CD4-positive, alpha-beta T cell (primary cell): ENCODE data around the gene SPATS2L. TPM values are rescaled to one million over a fixed set of nuclear protein-coding genes. Genes with fewer than 3 reads are reported as not detected.

Source experiments
- ATAC-seq: fragments of 200-7000 bp; cut with Tn5 transposase; one replicate; pipeline ENCODE4 v1.10.0; 2022; ENCODE audit warnings: mild to moderate bottlenecking; ENCODE audit not compliant: poor library complexity
- CTCF ChIA-PET: fragments of 350-600 bp; sonication (Branson Sonifier 250); formaldehyde crosslinking; loops from one replicate; lab custom pipeline; 2021; ENCODE audit warnings: antibody characterized with exemption, inconsistent platforms; lab: Charles Lee
- POLR2A ChIA-PET: fragments of 350-600 bp; sonication (Branson Sonifier 250); formaldehyde crosslinking; loops from one replicate; lab custom pipeline; 2021; ENCODE audit warnings: antibody characterized with exemption, inconsistent platforms; lab: Charles Lee
- DNase-seq, 14 experiments: peaks; one replicate each; pipeline ENCODE4 v3.0.0-alpha.2; 2013 to 2020; ENCODE audit warnings: mixed read lengths in 2 of 14
- H3K27ac ChIP-seq, 2 donors: one replicate each; pipeline versions ENCODE4 v1.5.1 to v1.7.0; 2013; ENCODE audit warnings: low read length in 2 of 2, low read depth in 1 of 2, mild to moderate bottlenecking in 1 of 2
- H3K27me3 ChIP-seq, 2 experiments: 1 replicate in 1 of 2; 2 replicates in 1 of 2; pipeline versions ENCODE4 v1.6.1 to v1.7.0; 2013; ENCODE audit warnings: low read length in 2 of 2, control low read depth in 1 of 2, mild to moderate bottlenecking in 1 of 2, moderate library complexity in 1 of 2; ENCODE audit not compliant: insufficient read depth in 2 of 2, control insufficient read depth in 1 of 2
- H3K36me3 ChIP-seq: one replicate; pipeline ENCODE4 v1.6.1; 2013; ENCODE audit warnings: low read length, control low read depth; ENCODE audit not compliant: insufficient read depth
- H3K4me1 ChIP-seq: one replicate; pipeline ENCODE4 v1.6.1; 2013; ENCODE audit warnings: low read length, control low read depth; ENCODE audit not compliant: insufficient read depth
- H3K4me3 ChIP-seq: one replicate; pipeline ENCODE4 v1.5.1; 2013; ENCODE audit warnings: mild to moderate bottlenecking, low read length, moderate library complexity
- H3K9me3 ChIP-seq, 2 experiments: 1 replicate in 1 of 2; 2 replicates in 1 of 2; pipeline versions ENCODE4 v1.6.1 to v1.7.0; 2013; ENCODE audit warnings: low read length in 2 of 2, mild to moderate bottlenecking in 2 of 2, control low read depth in 1 of 2, moderate library complexity in 1 of 2; ENCODE audit not compliant: control insufficient read depth in 1 of 2, insufficient read depth in 1 of 2
- H3K27ac Mint-ChIP-seq: one replicate; pipeline ENCODE4 v1.8.0; 2020; ENCODE audit warnings: mixed read lengths
- H3K27me3 Mint-ChIP-seq: one replicate; pipeline ENCODE4 v1.8.0; 2021; ENCODE audit warnings: mixed read lengths
- H3K36me3 Mint-ChIP-seq: one replicate; pipeline ENCODE4 v1.8.0; 2021; ENCODE audit warnings: low read depth, mixed read lengths
- H3K4me1 Mint-ChIP-seq: one replicate; pipeline ENCODE4 v1.8.0; 2021; ENCODE audit warnings: low read depth, mixed read lengths
- H3K4me3 Mint-ChIP-seq: one replicate; pipeline ENCODE4 v1.8.0; 2020; ENCODE audit warnings: mild to moderate bottlenecking, mixed read lengths
- H3K9me3 Mint-ChIP-seq: one replicate; pipeline ENCODE4 v1.8.0; 2020; ENCODE audit warnings: mixed read lengths
- CTCF ChIP-seq: fragments of 200-600 bp; IDR thresholded peaks from one replicate; pipeline ENCODE4 v1.8.0; 2022; ENCODE audit warnings: antibody characterized with exemption, mild to moderate bottlenecking
- intact Hi-C, 2 experiments: fragments of 100-400 bp; cut with DNase I in 1 of 2; cut with micrococcal nuclease in 1 of 2; formaldehyde crosslinking; loops; one replicate each; pipeline versions ENCODE4 v1.15.1 to v1.9.0; 2023 to 2025; cut with DNase I, micrococcal nuclease
- total RNA-seq, 174 experiments: library from RNA in 2 of 174; stranded (reverse) in 2 of 174; gene quantifications; one replicate each; pipeline ENCODE4 v1.2.3 and lab custom pipeline; 2021 to 2026

Gene SPATS2L
- total RNA-seq, 2 experiments from 2014 or later = 4.0 to 4.4 TPM

- Histone ChIP-seq H3K36me3 (peaks cover 23% of the 10 kb centered on the region), H3K9me3 (no peaks in the 10 kb centered on the region), H3K27me3 (no peaks in the 10 kb centered on the region), H3K27ac (no peak overlapping the region), H3K4me1 (peaks cover 20% of the 10 kb centered on the region), H3K4me3 (no peak overlapping the region)
- H3K36me3 Mint-ChIP-seq = peaks cover 53% of the 10 kb centered on the region
- intact Hi-C loops = no loop called here
- no peak for DNase-seq
- peak overlapping the region; percentile 42 for H3K27ac Mint-ChIP-seq
- peak overlapping the region; percentile 63 for H3K4me3 Mint-ChIP-seq
- POLR2A ChIA-PET = no interaction called here
- no peaks in the 10 kb centered on the region for H3K27me3 Mint-ChIP-seq
- peaks cover 55% of the 10 kb centered on the region for H3K4me1 Mint-ChIP-seq
- TF ChIP-seq CTCF = no peak
- ATAC-seq = no peak
- CTCF ChIA-PET = no interaction called here
- no peaks in the 10 kb centered on the region for H3K9me3 Mint-ChIP-seq
Observed at GRCh38 chr2:200506679-200507078, 200.2 kb downstream of the SPATS2L start.

GRCh38 chr2:200507179-200507578, 200.7 kb downstream of the SPATS2L start:
- no peak overlapping the region for H3K4me3 ChIP-seq
- DNase-seq (no peak), ATAC-seq (no peak)
- peaks cover 23% of the 10 kb centered on the region for H3K36me3 ChIP-seq
- Mint-ChIP-seq H3K4me3 (peak overlapping the region; percentile 58), H3K9me3 (no peaks in the 10 kb centered on the region), H3K27ac (peak overlapping the region; percentile 42), H3K27me3 (no peaks in the 10 kb centered on the region), H3K36me3 (peaks cover 50% of the 10 kb centered on the region), H3K4me1 (peaks cover 55% of the 10 kb centered on the region)
- H3K4me1 ChIP-seq = peaks cover 20% of the 10 kb centered on the region
- CTCF ChIA-PET = no interaction called here
- TF ChIP-seq CTCF = no peak
- H3K27ac ChIP-seq = no peak overlapping the region
- intact Hi-C loops = no loop called here
- H3K9me3 ChIP-seq = no peaks in the 10 kb centered on the region
- no peaks in the 10 kb centered on the region for H3K27me3 ChIP-seq
- POLR2A ChIA-PET = no interaction called here

GRCh38 chr2:200509235-200509611, 202.7 kb downstream of the SPATS2L start:
- Histone ChIP-seq H3K4me3 (peak overlapping the region; percentile 84), H3K36me3 (peaks cover 13% of the 10 kb centered on the region), H3K9me3 (no peaks in the 10 kb centered on the region), H3K4me1 (peaks cover 21% of the 10 kb centered on the region), H3K27me3 (no peaks in the 10 kb centered on the region), H3K27ac (peak overlapping the region; percentile 44 to 54)
- Mint-ChIP-seq H3K4me3 (peak overlapping the region; percentile 95), H3K4me1 (peaks cover 49% of the 10 kb centered on the region), H3K36me3 (peaks cover 33% of the 10 kb centered on the region), H3K9me3 (no peaks in the 10 kb centered on the region), H3K27me3 (no peaks in the 10 kb centered on the region), H3K27ac (peak overlapping the region; percentile 91)
- ATAC-seq = no peak
- DNase-seq = peak in 3 of 14 experiments; percentile 14 to 31 (median 29)
- POLR2A ChIA-PET = interaction anchor here (0.6 to 2.5 kb wide), 5 partner anchors 14 to 355 kb away, joined by 3 to 15 read pairs (median 4); partner anchors contain the start of genes CLK1 and SGO2
- intact Hi-C loops = no loop called here
- CTCF ChIA-PET = interaction anchor here (0.7 to 2.4 kb wide), 13 partner anchors 11 to 597 kb away, joined by 3 to 31 read pairs (median 4); partner anchors contain the start of gene SGO2
- no peak for TF ChIP-seq CTCF
